Stomach (tissue), 9 donors: Measurements from ENCODE around the gene COLQ. TPM values are rescaled to one million over a fixed set of nuclear protein-coding genes. Genes with fewer than 3 reads are reported as not detected.
"Not testable (repeated sequence)": the region's sequence is repeated elsewhere in the genome, so short reads cannot be mapped to it uniquely, and the experiment has no call there.

Source experiments
- DNase-seq, 2 donors: peaks; one replicate each; pipeline versions ENCODE4 v3.0.0 to v3.0.0-alpha.2; 2013 to 2019
- H3K27ac ChIP-seq, 5 donors: fragments of 200-600 bp in 4 of 5; sonication (generic) in 4 of 5; one replicate each; pipeline ENCODE4 v1.5.1; 2013 to 2019; ENCODE audit warnings: mild to moderate bottlenecking in 1 of 5, moderate library complexity in 1 of 5
- H3K27me3 ChIP-seq, 3 donors: fragments of 200-600 bp; sonication (generic); one replicate each; pipeline ENCODE4 v1.5.1; 2017 to 2019; ENCODE audit warnings: mixed run types in 1 of 3
- H3K36me3 ChIP-seq, 4 donors: fragments of 200-600 bp; sonication (generic); 1 replicate in 3 of 4; 2 replicates in 1 of 4; pipeline ENCODE4 v1.5.1; 2016 to 2019
- H3K4me1 ChIP-seq, 4 donors: fragments of 200-600 bp; sonication (generic); one replicate each; pipeline ENCODE4 v1.5.1; 2016 to 2019
- H3K4me3 ChIP-seq, 4 donors: fragments of 200-600 bp; sonication (generic) in 3 of 4; one replicate each; pipeline ENCODE4 v1.5.1; 2016 to 2019; ENCODE audit warnings: mild to moderate bottlenecking in 1 of 4
- H3K9me3 ChIP-seq, 4 donors: fragments of 200-600 bp; sonication (generic); one replicate each; pipeline ENCODE4 v1.5.1; 2016 to 2019
- EP300 ChIP-seq: sonication (generic); formaldehyde crosslinking; IDR thresholded peaks from one replicate; pipeline ENCODE4 v1.6.1; 2017; ENCODE audit warnings: antibody characterized with exemption
- POLR2A ChIP-seq, 4 donors: fragments of 450-650 bp; IDR thresholded peaks; one replicate each; pipeline ENCODE4 v1.6.1; 2016; ENCODE audit warnings: antibody characterized with exemption in 4 of 4, control low read depth in 2 of 4, mild to moderate bottlenecking in 1 of 4, moderate library complexity in 1 of 4
- POLR2AphosphoS5 ChIP-seq, 3 donors: sonication (generic); formaldehyde crosslinking; IDR thresholded peaks; one replicate each; pipeline ENCODE4 v1.6.1; 2016; ENCODE audit warnings: antibody characterized with exemption in 3 of 3
- WGBS, 5 donors: extraction: QIAGEN DNeasy Blood & Tissue Kit in 3 of 5; methylation state at CpG; one replicate each; pipeline versions ENCODE4 v1.1.5 to v1.1.7; 2013 to 2018; 5-methylcytosine and 5-hydroxymethylcytosine counted together
- intact Hi-C: fragments of 100-400 bp; cut with DNase I; formaldehyde crosslinking; loops from one replicate; pipeline ENCODE4 v1.15.1; 2023; ENCODE audit warnings: low total_unique reads
- polyA plus RNA-seq, 3 donors: library from polyadenylated mRNA; stranded (reverse); fragments of 200-250 nt; gene quantifications; one replicate each; pipeline ENCODE4 v1.2.3, GENCODE V29; 2013
- total RNA-seq, 5 donors: library from RNA; depleted of rRNA; stranded (reverse); fragments of >200 nt; gene quantifications; one replicate each; pipeline versions ENCODE4 v1.1.0 to v1.2.3, GENCODE V29; 2014 to 2016
- TF ChIP-seq, protein P1 (sequence below), 7 experiments: fragments of 450-650 bp in 4 of 7; fragments of 200-600 bp in 3 of 7; sonication (generic) in 3 of 7; IDR thresholded peaks; one replicate each; pipeline ENCODE4 v1.5.1; 2016 to 2019; ENCODE audit warnings: antibody characterized with exemption in 7 of 7, control low read depth in 2 of 7, mild to moderate bottlenecking in 1 of 7
- donor health status: healthy with polysubstance abuse.
- donor health status: Bipolar disorder and iron deficiency.
- donor health status: healthy.

The COLQ gene
- total and polyA plus RNA-seq, 8 donors, result 0.29 to 5.3 (median 1.2) TPM; not detected in 1

DNA sequence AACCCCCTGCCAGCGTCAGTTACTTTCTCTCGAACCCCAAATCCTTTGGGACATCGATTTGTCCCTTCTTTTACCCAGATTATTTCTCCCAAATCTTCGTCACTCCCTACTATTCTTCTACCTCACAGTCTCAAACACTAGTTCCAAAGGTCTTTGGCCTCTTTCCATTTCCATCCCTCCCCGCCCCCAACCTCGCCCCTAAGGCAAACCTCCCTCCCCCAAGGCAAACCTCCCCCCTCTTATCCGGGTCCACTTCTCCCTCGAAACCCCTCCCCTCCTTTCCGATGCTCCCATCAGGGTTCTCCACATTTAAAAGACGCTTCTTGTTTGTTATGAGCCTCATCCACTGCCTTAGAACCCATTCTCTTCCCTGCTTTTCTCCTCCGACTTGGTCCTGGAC lies 93.5 kb downstream of the COLQ start:
- Histone ChIP-seq H3K36me3 (peaks cover 12 to 47% (median 45%) of the 10 kb centered on the region in 4 donors), H3K27ac (peak overlapping the region; percentile 70 to 92 (median 87)), H3K4me1 (peaks cover 0 to 63% (median 45%) of the 10 kb centered on the region in 4 donors), H3K9me3 (no peaks in the 10 kb centered on the region), H3K4me3 (peak overlapping the region; percentile 76 to 95 (median 84)), H3K27me3 (no peaks in the 10 kb centered on the region)
- intact Hi-C loops, result loop anchor here (10.0 kb wide), 1 partner anchor 127 kb away; no protein-coding TSS in a partner anchor
- TF ChIP-seq, protein P1, sequence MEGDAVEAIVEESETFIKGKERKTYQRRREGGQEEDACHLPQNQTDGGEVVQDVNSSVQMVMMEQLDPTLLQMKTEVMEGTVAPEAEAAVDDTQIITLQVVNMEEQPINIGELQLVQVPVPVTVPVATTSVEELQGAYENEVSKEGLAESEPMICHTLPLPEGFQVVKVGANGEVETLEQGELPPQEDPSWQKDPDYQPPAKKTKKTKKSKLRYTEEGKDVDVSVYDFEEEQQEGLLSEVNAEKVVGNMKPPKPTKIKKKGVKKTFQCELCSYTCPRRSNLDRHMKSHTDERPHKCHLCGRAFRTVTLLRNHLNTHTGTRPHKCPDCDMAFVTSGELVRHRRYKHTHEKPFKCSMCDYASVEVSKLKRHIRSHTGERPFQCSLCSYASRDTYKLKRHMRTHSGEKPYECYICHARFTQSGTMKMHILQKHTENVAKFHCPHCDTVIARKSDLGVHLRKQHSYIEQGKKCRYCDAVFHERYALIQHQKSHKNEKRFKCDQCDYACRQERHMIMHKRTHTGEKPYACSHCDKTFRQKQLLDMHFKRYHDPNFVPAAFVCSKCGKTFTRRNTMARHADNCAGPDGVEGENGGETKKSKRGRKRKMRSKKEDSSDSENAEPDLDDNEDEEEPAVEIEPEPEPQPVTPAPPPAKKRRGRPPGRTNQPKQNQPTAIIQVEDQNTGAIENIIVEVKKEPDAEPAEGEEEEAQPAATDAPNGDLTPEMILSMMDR (IDR thresholded peaks at IDR 0.05), result no peak
- no peak for TF ChIP-seq POLR2A (IDR thresholded peaks at IDR 0.05)
- no peak for TF ChIP-seq EP300
- no peak for TF ChIP-seq POLR2AphosphoS5 (IDR thresholded peaks at IDR 0.05)
- peak in 1 of 2 donors; percentile 65 for DNase-seq
- WGBS, 5 donors, result 0 to 1% (median 1%) methylated on average over 11 of the region's 11 CpGs

DNA sequence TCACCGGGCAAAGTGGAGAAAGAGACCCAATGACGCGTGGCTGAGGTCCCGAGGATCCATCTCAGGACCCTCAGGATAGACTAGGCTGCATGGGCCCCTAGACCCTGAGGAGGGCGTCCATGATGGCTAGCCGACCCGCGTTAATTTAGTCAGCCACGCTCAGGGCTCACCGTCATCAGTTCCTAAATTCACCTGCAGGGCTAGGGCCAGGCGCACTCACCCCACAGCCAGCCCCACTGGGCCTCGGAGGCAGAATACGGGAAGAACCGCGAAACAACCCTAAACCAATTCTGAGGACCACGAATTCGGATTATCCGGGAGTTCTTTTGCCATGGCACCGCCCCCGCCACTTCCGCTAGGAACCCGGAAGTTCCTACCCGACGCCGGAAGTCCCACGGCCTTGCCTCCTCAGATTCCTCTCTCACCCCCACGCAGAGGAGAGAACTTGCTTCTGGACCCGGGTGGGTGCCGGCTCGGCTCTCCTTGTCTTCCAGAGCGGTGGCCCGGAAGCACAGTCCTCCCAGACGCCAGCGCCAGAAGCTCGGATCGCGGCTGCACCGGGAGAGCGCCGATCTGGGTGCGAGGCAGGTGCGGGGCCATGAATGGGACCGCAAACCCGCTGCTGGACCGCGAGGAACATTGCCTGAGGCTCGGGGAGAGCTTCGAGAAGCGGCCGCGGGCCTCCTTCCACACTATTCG lies 94.2 kb downstream of the COLQ start, which contains the start of the genes EAF1 and METTL6:
Gene EAF1, plus strand, starts transcription at position 417 of the 699 bp plus-strand sequence. Its CDS starts 182 bp downstream, at position 599.
Gene METTL6, minus strand, starts transcription at position 363 of the 699 bp plus-strand sequence. CDS start 1,033 bp downstream, outside the sequence.
- 0 to 1% (median 0%) methylated on average over 13 to 52 of the region's 52 CpGs for WGBS, 5 donors
- intact Hi-C loops, result loop anchor here (10.0 kb wide), 1 partner anchor 127 kb away; no protein-coding TSS in a partner anchor
- H3K4me3 ChIP-seq, result peak within 1 kb of the TSS; percentile 76 to 95 (median 84)

DNA sequence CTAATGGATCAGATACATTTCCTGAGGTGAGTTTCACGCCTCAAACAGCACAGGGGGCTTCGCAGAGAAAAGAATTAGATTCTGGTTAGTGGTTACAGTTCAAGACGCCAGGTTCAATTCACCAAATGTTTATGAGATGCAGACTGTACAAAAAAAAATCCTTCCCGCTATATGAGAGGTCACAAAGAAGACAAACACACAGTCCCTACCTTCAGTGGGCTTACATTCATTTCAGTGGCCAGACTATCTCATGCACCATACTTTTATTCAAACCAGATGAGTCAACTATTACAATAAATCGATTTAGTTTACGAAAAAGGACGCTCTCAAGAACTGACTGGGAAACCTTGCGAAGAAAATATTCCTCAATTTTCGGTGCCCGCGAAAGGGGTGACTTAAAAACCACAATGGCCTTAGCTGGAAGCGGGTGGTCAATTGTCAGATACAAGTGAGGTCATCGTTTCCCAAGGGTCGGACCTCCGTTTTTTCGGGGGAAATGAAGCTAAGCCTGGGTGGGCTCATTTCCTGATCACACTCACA lies 94.9 kb downstream of the COLQ start:
- 44 to 57% (median 49%) methylated on average over 16 of the region's 16 CpGs for WGBS, 5 donors
- Histone ChIP-seq H3K4me1 (peaks cover 0 to 62% (median 45%) of the 10 kb centered on the region in 4 donors), H3K4me3 (peak overlapping the region; percentile 76 to 95 (median 84)), H3K27ac (peak overlapping the region in 4 of 5 donors; percentile 80 to 92 (median 87)), H3K36me3 (peaks cover 15 to 47% (median 46%) of the 10 kb centered on the region in 4 donors), H3K27me3 (no peaks in the 10 kb centered on the region), H3K9me3 (no peaks in the 10 kb centered on the region)
- intact Hi-C loops, result loop anchor here (10.0 kb wide), 1 partner anchor 128 kb away; no protein-coding TSS in a partner anchor
- TF ChIP-seq, protein P1 (IDR thresholded peaks at IDR 0.05), result no peak
- TF ChIP-seq POLR2AphosphoS5 (IDR thresholded peaks at IDR 0.05) (no peak), POLR2A (IDR thresholded peaks at IDR 0.05) (no peak), EP300 (no peak)
- no peak for DNase-seq

More for the DNA sequence above, 94.2 kb downstream of the COLQ start, which contains the start of the genes EAF1 and METTL6:
- TF ChIP-seq POLR2AphosphoS5 (IDR thresholded peaks at IDR 0.05), result peak in 2 of 3 donors; percentile 49 to 74
- no peak for TF ChIP-seq EP300
- TF ChIP-seq POLR2A (IDR thresholded peaks at IDR 0.05), result no peak
- TF ChIP-seq, protein P1 (IDR thresholded peaks at IDR 0.05), result peak in 1 of 7 experiments; percentile 4
- H3K27me3 ChIP-seq, result no peaks in the 10 kb centered on the region
- peaks cover 0 to 63% (median 45%) of the 10 kb centered on the region in 4 donors for H3K4me1 ChIP-seq
- peaks cover 12 to 47% (median 46%) of the 10 kb centered on the region in 4 donors for H3K36me3 ChIP-seq
- peak within 1 kb of the TSS; percentile 70 to 92 (median 87) for H3K27ac ChIP-seq
- no peaks in the 10 kb centered on the region for H3K9me3 ChIP-seq
- peak; percentile 85 to 94 for DNase-seq

DNA sequence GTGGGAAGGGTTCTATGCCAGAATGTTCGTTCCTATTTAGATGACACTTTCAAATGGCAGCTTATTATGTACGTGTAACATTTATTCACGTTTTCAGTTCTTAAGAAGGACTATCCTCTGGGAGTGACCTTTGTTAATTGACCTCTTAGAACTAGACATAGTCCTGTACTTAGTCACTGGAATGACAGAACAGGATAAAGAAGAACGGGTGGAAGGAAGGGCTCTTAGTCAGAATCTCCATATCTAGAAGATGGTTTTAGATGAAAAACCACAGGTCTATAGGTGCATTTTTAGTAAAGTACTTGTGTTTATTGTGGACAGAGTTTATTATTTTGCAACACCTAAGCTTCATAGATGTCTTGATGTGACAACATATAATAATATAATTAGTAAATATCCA lies 100.6 kb downstream of the COLQ start:
- Histone ChIP-seq H3K36me3 (peaks cover 13 to 82% (median 72%) of the 10 kb centered on the region in 4 donors), H3K27ac (no peak overlapping the region), H3K4me3 (no peak overlapping the region), H3K9me3 (no peaks in the 10 kb centered on the region), H3K27me3 (no peaks in the 10 kb centered on the region), H3K4me1 (peaks cover 0 to 16% (median 9%) of the 10 kb centered on the region in 4 donors)
- no peak for DNase-seq
- intact Hi-C loops, result loop anchor here (10.0 kb wide), 1 partner anchor 134 kb away; no protein-coding TSS in a partner anchor
- TF ChIP-seq EP300 (no peak), POLR2AphosphoS5 (IDR thresholded peaks at IDR 0.05) (no peak), POLR2A (IDR thresholded peaks at IDR 0.05) (no peak)
- TF ChIP-seq, protein P1 (IDR thresholded peaks at IDR 0.05), result no peak
- 83 to 88% (median 85%) methylated on average over 4 of the region's 4 CpGs for WGBS, 5 donors

DNA sequence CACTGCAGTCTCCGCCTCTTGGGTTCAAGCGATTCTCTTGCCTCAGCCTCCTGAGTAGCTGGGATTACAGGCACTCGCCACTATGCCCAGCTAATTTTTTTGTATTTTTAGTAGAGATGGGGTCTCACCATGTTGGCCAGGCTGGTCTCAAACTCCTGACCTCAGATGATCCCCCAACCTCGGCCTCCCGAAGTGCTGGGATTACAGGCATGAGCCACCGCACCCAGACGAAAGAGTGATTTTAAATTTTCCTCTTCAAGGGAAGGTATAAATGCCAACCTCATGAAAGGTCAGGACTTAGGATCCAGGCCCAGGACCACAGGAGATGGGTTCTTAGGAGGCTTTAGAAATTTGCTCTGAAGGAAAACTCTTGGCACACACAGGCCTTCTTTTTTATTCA lies 110.5 kb downstream of the COLQ start:
- H3K4me1 ChIP-seq, H3K27ac ChIP-seq, DNase-seq, H3K9me3 ChIP-seq, H3K4me3 ChIP-seq, H3K27me3 ChIP-seq, intact Hi-C loops: not testable (repeated sequence)
- peaks cover 33 to 77% (median 68%) of the 10 kb centered on the region in 4 donors for H3K36me3 ChIP-seq
- WGBS, 5 donors, result 95 to 99% (median 96%) methylated on average over 7 of the region's 7 CpGs
